GM18520 (cell line): ENCODE measurements around the gene COX15.
"Not testable (repeated sequence)": the region's sequence is repeated elsewhere in the genome, so short reads cannot be mapped to it uniquely, and the experiment has no call there.

Experiments
- ATAC-seq: cut with Tn5 transposase; IDR thresholded peaks from one replicate; pipeline ENCODE4 v1.9.1; 2021; ENCODE audit not compliant: unreplicated experiment

The COX15 gene

DNA sequence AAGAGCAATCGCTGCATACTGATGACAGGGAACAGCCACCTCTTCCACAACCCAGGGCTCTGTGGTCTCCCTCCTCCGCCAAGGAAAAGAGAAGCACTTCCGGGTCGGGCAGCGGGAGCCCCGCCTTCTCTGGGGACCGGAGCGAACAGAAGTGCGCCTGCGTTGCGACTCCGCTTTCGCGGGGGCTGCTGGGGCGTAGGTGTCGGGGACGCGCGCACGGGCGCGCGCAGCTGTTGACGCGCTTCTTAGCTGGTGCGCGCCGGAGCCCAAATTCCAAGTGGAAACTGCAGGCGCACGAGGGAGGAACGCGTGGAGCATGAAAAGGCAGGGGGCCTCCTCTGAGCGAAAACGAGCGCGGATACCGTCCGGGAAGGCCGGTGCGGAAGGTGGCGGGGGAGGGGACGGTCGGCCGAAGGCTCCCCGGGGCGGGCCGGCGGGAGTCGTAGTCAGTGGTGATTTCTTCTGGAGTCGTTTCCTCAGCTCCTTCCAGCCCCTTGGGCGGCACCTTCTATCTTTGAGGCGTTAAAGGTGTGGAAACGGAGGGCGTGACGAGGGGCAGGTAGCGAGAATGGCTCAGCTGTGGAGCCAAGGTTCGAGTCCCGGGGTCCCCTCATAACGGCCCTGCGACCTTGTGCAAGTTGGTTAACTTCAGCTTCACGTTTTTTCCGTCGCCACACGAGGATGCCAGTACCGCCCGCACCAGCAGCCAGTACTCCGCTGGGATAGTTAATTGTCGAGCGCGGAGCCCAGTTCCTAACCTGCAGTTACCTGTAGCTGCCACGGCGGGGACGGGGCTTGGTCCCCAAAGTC lies at the start of gene COX15, which contains the start of gene CUTC:
Gene COX15 (minus strand): TSS at position 95 of the 810 bp plus-strand sequence. CDS start 78 bp downstream, at position 17.
Gene CUTC (plus strand): TSS at position 202 of the 810 bp plus-strand sequence. CDS start 115 bp downstream, at position 317.
- peak; percentile 62 for ATAC-seq

DNA sequence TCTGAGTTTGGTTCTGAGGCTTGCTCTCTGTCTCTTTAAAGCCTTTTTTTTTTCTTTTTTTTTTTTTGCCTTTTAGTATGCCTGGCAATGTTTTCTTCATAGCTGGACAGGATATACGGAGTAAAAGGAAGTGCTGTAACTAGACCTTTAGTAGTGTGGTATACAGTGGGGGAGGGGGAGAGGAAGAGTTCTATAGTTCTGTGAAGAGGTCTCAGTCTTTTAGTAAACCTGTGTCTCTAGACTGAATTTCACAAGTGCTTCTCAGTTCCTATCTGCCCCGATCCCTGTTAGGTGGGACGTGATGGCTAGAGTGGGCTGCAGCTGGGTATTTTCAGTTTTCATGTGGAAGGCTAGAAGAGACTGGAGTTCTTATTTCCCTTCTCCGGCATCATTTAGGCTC lies 47.4 kb upstream of the COX15 start:
- ATAC-seq = no peak

DNA sequence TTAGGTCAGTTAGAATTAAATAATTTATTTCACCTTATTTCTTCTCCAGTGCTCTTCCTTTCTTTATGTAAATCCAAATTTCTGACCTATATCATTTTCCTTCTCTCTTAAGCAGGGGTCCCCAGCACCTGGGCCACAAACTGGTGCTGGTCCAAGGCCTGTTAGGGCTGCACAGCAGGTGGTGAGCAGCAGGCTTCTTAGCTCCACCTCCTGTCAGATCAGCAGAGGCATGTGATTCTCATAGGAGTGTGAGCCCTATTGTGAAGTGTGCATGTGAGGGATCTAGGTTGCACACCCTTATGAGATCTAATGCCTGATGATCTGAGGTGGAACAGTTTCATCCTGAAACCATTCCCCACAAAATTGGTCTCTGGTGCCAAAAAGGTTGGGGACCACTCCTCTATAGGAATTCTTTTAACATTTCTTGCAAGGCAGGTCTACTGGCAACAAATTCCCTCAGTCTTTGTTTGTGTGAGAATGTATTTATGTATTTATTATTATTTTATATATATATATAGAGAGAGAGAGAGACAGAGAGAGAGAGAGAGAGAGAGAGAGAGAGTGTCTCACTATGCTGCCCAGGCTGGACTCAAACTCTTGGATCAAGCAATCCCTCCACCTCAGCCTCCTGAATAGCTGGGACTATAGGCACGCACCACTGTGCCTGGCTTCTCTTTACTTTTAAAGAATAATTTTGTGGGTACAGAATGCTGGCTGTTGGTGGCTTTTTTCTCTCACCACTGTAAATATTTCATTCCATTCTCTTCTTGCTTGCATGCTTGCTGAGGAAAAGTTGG lies 46.2 kb upstream of the COX15 start:
- ATAC-seq = no peak

DNA sequence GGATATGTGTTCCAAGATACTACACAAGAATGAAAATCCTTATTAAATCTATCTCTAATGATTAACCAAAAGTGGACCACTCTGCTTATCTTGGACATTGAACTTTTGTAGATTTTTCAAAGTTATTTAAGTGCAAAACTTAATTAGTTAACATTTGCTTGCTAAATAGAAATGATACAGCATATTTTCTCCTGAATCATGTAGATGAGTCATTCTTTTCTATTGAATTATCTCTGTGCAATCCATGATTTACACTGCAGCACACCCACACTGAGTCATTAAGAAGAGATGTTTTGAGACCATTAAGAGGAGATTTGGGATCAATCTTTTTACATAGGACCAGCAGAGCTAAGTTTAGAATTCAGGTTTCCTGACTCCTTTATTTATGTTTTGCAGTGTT lies 43.9 kb upstream of the COX15 start:
- ATAC-seq = no peak

DNA sequence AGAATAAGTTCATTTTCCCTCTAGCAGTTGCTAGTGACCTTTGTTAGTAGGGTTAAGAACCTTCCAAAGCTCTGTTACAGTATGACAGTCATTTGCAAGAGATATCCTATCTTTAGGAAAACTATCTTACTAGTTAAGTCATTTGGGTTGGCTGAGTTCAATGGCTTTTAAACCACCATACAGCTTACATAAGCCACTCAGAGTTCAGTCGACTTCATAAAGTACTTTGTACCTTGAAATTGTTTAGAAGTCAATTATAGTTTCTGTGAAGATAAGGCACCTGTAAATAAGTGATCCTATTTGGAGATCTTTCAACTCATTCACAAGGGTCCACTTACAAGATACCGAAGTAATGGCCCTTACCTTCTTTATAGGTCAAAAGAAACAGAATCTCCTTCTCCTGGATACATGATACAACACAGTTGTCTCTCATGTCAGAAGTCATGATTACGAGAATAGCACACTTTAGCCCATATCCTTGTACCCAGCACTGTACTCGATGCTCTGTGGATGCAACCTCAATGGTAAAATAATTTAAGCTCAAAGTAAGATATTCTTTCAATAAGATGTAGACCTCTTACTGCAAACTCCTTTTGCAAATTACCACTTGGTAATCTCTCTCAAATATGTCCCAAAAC lies 38.6 kb upstream of the COX15 start:
- no peak for ATAC-seq

DNA sequence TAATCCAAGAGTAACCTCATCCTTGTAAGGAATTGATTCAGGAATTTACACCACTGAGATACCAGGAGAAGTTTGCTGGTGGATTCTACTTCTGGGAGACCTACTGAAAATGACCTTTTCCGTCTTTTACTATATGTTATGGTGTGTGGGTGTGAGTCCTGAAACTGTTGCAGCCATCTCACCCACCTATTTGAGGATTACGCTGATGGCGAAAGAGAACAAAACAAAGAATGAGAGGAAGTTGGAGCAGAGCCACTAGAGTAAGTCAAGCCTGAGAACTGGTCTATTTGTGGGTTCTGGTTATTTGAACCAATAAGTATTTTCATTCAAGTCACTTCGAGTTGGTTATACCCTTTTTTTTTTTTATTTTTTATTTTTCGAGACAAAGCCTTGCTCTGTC lies 37.8 kb upstream of the COX15 start:
- ATAC-seq = no peak

DNA sequence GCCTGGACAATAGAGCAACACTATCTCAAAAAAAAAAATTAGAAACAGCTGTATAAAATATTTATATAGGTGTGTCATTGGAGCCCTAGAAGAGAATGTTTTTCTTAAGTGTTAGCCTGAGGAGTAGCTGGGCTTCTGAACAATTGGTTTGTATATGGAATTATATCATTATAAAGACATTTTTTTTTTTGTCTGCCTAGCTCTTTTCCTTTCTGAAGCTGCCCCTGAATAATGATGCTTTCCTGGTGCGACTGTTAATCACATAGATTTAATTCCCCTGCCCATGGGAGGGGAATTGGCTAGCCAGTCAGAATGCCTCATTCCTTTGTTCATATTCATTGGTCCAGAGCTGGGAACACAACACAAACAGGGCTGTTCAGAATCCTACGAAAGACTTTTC lies 36.6 kb upstream of the COX15 start:
- no peak for ATAC-seq

DNA sequence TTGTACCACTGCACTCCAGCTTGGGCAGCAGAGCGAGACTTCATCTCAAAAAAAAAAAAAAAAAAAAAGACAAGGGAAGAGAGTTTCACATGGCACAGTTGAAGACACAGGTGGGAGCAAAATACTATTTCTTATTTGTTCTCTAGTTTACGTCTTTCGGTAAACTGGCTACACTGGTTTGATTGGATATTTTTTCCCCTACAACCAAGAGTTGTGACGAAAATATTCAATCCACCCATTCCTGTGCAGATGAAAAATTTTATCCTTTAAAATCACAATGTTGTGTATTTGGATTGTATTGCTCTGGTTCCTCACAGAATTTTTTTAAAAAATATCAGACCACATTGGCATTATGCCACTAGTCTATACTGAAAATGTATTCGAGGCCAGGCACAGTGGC lies 36.0 kb upstream of the COX15 start:
- no peak for ATAC-seq

DNA sequence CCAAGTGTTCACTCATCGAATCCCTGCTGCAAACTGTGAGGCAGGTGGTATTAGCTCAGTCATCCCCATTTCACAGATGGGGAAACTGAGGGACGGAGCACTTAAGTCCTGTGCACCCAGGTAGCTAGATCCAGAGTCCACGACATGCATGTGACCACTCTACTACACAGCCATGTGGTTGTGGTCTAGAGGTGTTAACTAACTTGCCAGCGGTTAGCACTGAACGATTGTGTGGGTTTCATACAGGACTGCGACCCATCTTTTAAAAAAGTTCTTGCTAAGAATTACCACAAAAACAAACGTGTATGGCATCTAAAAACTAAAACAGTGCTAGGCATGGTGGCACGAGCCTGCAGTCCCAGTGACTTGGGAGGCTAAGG lies 34.4 kb upstream of the COX15 start:
- peak; percentile 90 for ATAC-seq

DNA sequence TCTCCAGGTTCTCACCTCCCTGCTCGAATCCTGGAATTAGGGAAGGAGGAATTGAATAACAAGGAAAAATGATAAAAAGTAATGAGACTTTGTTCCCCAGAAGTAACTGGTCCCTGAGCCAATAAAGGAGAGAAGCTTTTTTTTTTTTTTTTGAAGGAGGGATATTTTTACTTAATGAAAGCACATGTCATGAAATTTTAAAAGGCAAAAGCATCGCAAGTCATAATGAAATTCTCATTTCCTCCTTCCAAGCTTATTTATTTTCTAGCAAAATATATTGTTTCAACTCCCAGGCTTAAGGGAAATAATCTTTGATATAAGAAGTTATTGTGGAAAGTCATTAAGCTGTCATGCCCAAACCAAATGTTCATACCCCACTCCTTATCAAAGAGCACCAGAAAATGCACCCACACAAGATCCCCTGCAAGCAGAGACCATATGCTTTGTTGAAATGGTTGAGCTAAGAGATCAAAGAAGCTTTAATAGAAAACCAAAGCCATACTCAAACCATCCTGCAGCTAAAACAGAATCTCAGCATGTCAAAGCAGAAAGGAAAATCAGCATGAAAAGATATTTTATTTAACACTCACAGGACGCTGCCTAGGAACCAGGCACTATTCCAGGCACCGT lies 33.9 kb upstream of the COX15 start:
- ATAC-seq = no peak

DNA sequence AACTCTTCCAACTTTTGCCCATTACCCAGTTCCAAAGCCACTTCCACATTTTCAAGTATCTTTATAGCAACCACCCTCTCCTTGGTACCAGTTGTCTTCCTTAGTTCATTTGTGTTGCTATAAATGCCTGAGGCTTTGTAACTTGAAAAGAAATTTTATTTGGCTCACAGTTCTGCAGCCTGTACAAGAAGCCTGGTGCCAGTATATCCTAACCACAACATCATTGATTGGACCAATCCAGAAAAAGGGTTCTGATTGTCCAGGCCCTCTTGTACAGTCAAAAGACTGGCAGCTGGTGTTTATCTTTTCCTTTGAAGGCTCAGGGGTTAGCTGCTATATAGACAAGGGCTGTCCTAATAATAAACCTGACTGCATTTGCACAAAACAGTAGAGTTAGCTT lies 29.4 kb upstream of the COX15 start:
- no peak for ATAC-seq

DNA sequence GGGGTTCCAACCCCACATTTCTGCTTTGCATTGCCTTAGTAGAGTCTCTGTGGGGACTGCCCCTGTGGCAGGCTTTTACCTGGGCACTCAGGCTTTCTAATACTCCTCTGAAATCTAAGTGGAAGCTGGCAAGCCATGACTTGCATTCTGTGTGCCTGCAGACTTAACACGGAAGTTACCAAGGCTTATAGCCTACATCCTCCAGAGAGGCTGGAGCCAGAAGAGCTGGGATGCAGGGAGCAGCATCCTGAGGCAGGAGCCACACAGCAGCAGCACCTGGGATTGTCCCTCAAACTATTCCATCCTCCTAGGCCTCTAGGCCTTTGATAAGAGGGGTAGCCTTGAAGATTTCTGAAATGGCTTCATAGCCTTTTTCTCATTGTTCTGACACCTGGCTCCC lies 28.4 kb upstream of the COX15 start:
- ATAC-seq = no peak

DNA sequence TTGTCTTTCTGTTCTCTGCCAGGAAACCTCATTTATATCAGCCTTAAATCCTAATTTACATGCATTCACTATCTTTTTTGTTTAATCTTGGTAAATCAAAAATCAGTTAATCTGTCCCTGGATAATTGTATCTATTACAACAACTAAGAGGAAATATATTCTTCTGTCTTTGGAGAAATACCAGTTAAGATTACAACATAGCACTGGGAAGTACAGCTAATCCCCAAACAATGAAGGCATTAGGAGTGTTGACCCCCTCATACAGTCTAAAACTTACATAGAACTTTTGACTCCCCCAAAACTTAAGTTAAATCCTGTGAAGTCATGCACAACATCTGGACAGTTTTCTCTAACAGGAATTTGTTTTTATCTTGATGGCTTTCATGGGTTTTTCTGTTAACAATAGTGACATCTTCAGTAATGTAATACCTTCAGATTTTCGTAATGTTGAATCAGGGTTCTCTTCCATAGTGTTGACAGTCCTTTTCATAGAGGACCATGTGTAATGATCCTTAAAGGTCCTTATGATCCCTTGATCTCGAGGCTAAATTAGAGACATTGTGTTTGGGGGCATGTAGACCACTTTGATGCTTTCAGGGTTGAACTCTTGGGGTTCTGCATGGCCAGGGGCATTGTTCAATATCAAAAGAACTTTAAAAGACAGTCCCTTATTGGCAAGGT lies 26.4 kb upstream of the COX15 start:
- no peak for ATAC-seq

DNA sequence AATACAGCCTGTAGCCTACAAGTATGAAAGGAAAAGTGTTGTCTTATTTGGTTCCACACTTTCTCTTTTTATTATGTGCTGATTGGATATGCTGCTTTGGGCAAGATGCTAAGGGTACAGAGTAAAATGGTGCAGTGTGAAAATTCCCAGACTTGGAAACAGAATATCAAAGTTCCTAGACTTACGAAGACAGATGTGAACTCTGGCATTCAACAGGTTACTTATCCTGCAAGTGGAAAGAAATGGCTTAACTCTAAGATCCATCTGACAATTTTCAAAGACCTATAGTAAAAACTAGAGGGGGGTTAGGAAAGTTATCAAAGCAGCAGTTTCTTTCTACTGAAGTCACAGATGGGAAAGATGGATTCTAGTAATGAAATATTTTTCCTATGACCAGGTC lies 24.2 kb upstream of the COX15 start:
- no peak for ATAC-seq

DNA sequence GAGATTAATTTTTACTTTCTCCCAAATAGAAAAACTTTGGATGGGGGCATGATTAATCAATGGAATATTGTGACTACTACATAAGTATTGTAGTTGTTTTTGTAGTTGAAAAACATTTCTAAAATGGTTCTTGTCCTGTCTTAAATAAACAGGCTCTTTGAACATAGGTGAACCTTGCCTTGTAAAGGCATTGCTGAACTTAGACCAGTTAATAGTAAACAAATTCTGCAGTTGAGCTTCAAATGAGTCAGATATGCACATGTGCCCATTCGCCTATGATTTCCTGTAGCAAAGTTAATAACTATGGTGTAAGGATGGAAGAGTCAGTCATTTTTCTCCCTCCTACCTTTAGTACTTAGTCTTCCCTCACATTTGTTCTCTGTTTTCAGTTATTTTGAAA lies 22.7 kb upstream of the COX15 start:
- ATAC-seq = no peak

DNA sequence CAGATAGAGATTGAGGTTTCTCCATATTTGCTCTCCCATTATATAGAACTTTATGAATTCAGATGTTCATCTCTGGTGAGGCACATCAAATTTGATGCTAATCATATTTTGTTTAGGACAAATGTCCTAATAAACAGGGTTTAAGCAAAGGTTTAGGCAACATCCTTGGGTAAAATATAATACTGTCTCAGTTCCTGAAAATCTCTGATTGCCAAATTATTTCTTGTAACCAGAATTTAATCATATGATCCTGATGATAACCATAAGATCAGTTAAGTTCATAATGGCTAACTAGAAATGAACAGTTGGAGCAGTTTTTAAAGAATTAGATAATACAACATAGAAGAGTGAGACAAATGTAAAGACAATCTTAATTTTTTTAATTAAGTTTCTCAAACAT lies 18.7 kb upstream of the COX15 start:
- no peak for ATAC-seq

DNA sequence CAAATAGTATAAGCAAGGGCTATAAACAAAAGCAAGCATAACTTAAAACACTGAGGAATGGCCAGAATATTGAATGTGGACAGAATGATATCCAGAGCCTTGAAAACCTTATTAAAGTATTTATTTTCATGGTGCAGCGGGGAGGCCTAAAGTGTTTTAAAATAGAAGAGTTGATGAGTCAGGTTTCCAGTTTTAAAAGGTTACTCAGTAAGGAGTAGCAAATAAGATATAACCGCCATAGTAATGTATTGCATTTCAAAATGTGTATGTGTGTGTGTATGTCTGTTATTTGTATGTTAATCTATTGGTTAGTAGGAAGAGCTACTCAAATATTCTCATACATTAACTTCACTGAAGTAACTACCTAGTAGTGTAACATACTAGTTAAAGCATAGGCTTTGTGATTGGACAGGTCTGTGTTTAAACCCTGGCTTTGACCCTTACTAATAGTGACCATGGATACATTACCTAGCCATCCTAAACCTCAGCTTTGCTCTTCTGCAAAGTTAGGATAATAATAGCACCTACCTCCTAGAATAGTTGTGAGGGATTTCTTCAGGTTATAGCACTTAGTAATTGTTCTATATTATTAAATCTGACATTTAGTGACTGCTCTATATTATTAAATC lies 17.0 kb upstream of the COX15 start:
- ATAC-seq = no peak

DNA sequence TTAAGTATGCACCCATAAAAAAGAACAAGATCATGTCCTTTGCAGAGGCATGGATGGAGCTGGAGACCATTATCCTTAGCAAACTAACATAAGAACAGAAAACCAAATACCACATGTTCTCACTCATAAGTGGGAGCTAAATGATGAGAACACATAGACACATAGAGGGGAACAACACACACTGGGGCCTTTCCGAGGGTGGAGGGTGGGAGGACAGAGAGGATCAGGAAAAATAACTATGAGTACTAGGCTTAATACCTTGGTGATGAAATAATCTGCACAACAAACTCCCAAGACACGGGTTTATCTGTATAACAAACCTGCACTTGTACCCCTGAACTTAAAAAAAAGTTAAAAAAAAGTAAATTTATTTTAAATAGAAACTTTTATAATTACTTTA lies 14.2 kb upstream of the COX15 start:
- ATAC-seq = not testable (repeated sequence)

DNA sequence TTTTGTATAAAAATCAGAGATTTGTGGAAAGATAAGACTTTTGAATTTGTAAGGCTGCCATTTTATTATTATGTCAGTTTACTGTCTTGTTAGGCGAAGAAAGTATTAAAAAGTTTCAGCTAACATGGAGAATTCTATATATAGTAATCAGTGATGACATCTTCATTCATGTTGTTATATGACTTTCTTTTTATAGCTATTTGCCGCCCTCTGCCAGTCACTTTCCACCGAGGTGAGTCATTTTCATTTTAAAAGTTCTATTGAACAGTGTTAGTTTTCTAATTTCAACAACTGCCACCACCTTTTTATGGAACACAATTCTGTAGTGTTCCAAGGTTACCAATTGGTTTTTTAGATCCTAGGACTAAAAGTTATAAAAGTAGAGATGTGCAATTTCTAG lies 11.9 kb upstream of the COX15 start:
- ATAC-seq = no peak

DNA sequence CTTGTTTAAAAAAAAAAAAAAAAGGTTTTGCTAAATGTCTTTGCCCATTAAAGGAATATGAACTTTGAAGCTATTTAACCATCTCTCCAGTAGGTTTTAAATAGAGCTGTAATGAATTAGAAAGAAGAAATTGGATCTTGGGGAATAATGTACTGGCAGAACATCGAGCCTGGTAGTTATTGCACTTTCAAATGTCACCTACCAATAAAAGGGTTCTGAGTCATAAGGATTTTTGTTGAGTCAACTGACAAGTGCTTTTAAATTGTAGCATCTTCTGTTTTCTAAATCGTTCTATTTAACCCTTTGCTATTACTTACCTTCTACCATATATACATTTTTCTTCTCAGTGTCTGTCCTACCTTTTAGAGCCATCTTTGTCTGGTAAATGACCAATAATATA lies 10.8 kb upstream of the COX15 start:
- ATAC-seq = no peak
